NCI-H1694 treated with DMSO at 0.1 percent for 48 hours (cell line): Measurements from ENCODE around the gene REPS1.

Experiments used
- DNase-seq: peaks from one replicate; lab custom pipeline; 2025; lab: John Stamatoyannopoulos, UW

Gene REPS1

DNA sequence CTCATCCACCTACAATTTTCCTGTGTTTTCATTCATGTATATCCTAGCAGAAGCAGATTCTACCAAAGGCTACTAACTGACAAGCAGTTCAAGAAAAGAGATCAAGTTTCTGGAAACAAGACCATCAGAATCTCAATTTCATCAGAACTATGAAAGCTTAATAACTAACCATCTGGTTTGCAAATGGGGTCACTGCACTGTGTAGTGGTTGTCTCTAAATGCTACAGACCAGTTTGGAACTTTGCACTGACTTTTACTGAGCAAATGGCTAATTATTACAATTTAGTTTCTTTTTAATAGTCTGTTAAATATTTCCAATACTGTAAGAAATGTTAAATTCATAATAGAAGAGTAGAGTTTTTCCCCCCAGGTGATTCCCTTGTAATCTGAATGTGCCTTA is 64.5 kb downstream of the REPS1 start:
- no peak for DNase-seq

DNA sequence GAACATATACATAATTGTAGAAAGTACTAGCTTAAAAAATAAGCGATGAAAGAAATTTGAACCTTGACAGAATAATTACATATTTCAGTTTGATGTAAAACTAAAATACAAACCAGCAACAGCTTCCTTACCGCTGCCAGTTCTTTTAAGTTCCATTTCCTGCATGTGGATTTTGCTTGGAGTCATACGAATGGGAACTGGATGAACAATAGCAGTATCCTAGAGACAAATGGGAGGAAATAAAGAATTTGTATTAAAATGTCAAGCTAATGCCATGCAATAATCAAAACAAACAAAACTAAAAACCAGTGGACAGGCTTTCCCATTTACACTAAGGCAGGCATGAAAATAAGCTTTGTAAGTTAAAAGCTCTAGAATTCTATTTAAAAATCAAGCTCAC is 67.1 kb downstream of the REPS1 start:
- no peak for DNase-seq

DNA sequence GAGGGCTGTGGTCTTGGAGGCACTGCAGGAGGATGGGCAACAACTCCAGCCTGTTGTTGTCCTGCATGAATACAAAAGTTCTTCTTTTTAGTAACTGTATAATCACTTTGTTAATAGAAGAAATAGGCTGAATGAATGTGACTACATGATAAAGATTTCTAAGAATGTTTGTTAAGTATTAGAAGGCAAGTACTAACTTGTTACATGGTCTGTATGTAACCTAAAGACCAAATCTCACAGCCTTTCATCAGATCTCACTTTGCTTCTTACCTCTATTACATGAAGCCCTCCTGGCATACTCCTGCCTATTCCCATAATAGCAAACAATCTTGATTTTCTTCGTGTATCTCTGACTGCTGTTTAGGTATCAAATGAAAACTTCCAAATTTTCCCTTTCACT is 73.4 kb downstream of the REPS1 start:
- no peak for DNase-seq

DNA sequence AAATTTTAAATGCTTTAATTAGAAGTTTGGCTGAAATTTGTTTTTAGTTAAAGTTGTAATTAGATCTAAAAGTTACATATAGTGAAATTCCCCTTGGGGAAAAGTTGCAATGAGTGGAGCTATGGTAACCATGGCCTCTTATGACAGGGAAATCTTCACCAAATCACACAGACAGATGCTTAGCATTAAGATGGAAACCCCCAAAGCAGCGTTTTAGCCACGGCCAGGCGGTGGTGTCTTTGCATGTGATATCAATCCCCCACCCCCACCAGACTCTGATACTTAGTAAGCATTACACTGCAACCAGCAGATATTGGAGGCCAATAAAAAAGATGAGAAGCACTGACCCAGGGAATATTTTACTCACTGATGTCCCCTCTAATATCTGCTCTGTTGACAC is 75.7 kb downstream of the REPS1 start:
- no peak for DNase-seq

DNA sequence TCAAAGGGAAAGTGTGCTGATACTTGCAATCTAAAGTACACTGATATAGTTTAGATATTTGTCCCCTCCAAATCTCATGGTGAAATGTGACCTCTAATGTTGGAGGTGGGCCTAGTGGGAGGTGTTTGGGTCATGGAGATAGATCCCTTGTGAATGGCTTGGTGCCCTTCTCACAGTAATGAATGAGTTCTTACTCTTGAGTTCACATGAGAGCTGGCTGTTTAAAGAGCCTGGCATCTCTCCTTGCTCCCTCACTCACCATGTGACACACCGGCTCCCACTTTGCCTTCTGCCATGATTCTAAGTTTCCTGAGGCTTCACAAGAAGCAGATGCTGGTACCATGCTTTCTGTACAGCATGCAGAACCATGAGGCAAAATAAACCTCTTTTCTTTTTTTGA is 78.1 kb downstream of the REPS1 start:
- DNase-seq = no peak

DNA sequence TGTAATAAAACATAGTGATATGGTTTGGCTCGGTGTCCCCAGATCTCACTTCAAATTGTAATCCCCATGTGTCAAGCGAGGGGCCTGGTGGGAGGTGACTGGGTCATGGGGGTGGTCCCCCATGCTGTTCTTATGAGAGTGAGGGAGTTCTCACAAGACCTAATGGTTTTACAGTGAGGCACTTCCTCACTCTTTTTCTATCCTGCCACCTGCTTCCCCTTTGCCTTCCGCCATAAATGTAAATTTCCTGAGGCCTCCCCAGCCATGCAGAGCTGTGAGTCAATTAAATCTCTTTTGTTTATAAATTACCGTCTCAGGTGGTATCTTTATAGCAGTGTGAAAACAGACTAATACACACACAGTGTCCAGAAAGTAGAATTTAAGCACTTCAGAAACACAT is 78.5 kb downstream of the REPS1 start:
- no peak for DNase-seq

DNA sequence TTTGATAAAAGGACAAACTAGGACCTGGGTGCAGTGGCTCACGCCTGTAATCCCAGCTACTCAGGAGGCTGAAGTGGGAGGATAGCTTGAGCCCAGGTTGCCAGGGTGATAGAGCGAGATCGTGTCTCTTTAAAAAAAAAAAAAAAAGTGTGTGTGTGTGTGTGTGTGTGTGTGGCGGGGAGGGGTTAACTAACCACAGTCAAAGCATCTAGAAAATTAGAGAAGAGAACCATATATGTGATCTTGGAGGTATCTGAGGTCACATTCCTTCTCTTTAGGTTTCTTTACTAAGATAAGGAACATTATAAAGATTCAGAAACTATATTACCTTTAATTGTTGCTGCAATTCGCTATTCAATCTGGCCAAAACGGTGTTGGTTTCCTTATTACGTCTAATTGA is 80.9 kb downstream of the REPS1 start:
- DNase-seq = no peak

DNA sequence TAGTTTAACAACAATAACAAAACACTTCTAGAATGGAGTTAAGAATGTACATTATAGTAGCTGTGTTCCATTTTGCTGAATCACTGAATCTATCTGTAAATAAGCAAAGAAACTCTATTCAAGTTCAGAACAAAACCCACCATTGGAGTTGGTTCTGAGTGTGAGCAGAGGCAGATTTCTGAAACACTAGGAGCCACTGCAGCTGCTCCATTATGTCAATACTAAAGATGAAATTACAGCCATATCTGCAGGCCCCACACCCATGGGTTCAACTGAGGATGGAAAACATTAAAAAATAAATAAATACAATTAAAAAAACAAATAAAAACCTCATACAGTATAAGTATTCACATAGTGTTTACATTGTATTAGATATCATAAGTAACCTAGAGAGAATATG is 91.0 kb downstream of the REPS1 start:
- no peak for DNase-seq

DNA sequence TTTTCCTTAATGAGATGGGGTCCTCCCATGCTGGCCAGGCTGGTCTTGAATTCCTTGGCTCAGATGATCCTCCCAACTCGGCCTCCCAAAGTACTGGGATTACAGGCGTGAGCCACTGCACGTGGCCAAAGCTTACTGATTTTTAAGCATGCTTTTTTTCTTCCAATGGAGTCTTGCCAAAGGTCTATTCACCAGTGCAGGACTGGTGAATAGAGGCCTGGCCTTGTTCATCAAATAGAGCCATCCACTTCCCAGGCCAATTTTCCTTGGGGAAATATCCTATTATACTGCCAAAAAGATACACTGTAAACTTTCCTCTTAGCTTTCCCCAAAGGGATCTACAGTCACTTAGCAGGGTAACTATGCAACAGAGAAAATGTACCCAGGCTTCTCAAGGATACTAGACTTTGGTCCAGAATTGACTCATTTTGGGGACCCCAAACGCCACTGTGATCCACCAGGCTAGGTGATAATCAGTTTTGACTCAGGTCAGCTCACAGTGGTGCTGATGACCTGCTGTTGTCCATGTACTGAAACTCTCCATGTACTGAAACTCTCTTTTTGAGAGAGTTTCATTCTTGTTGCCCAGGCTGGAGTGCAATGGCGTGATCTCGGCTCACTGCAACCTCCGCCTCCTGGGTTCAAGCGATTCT is 91.8 kb downstream of the REPS1 start:
- no peak for DNase-seq

DNA sequence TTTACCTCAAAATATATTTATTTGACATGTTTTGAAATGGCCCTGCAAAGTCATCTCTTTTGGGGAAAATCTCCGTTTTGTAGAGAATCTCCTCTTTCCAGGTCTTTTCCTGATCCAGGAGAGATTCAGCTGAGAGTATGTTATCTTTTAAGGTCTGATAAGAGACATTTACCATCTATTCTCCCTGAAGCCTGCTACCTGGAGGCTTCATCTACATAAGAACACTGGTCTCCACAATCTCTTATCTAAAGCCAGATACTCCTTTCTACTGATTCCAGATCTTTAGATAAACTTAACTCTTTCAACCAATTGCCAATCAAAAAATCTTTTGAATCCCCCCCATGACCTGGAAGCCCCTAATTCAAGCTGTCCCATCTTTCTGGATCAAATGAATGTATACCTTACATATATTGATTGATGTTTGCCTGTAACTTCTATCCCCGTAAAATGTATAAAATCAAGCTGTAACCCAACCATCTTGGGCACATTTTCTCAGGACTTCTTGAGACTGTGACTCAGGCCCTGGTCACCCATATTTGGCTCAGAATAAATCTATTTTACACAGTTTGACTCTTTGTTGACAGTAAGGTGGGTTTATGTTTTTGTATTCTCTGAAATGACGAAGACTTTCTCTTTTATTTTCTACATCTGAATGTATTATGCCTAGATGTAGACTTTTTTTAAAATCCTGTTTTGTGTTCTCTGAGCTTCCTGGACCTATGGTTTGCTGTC is 96.6 kb downstream of the REPS1 start:
- DNase-seq = no peak

DNA sequence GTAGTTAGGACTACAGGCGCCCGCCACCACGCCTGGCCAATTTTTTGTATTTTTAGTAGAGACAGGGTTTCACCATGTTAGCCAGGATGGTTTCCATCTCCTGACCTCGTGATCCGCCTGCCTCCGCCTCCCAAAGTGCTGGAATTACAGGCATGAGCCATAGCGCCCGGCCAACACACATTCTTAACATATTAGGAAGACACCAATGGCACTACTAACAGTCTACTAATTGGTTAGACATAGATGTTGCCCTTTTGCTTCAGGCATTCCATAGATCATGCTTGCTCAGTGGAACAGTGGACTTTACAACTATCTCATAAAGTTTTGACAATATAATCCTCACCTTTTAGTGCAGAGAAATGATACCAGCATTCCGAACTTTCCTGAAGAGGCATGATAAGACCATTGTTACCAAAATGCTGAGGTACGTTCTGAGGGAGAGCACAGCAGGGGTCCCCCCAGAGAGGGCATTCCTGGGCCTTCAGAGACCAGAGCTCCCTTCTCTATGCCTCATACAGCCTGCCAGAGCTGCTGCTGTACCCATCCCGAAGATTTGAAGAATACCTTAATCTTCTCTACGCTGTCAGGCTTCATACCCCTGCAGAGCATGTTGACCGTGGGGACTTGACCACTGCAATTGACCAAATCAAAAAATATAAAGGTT is 102.8 kb downstream of the REPS1 start:
- no peak for DNase-seq

DNA sequence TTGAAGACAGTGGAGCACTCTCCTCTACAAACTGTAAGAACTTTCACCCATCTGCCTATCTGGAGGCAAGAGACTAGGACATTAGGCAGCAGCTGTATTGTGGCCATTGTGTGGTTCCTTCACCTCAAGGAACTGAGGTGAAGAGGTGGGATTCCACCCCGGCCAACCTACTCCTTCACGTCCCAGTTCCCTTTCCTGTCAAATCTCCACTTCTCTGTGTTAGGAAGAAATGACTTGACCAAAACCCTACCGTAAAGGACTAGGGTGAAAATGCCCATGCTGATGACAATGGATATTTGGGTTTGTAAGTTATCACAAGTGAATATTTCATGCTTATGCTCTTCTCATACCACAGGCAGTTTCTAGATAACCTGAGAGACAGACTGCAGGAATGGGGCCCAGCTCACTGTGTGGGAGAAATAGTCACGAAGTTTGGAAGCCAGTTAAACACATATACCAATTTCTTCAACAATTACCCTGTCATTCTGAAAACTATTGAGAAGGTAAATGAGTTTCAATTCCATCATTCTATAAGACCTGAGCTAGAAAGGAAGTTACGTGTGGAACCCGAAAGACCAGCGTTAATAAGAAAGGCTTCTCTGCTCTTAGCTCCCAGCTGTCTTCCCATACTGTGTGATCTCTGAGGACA is 105.6 kb downstream of the REPS1 start:
- DNase-seq = no peak

DNA sequence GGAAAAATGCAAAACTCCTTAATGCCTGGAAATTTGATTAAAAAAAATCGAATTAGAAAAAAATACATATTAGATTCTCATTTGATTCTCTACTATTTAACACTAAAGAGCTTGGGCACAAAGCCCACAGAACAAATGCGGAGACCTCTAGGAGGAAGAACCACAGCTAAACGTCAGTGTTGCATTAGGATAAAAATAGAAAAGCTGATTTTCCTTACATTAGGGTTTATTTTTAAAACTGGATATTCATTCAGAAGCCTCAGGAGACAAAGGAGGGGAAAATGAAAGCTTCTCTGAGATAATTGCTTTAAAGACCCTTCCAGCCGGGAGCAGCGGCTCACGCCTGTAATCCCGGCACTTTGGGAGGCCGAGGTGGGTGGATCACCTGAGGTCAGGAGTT is 114.9 kb downstream of the REPS1 start:
- DNase-seq = no peak

DNA sequence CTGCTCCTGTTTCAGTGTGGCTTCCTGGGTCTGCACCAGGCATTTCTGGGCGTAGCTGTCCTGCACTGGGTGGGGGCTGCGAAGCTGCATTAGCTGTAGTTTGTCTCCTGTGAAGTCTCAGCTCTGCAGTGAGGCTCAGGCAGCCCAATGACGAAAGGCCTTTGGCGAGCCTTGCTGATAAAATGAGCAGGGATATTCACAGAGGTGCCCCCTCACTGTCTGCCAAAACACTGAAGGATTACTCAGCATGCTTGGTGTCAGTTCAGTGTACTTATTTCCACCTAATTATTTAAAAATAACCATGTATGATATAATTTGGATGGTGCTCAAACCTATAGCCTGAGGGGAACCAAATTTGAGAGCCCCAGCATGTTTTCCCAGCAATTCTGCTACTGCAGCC is 118.7 kb downstream of the REPS1 start:
- DNase-seq = no peak

DNA sequence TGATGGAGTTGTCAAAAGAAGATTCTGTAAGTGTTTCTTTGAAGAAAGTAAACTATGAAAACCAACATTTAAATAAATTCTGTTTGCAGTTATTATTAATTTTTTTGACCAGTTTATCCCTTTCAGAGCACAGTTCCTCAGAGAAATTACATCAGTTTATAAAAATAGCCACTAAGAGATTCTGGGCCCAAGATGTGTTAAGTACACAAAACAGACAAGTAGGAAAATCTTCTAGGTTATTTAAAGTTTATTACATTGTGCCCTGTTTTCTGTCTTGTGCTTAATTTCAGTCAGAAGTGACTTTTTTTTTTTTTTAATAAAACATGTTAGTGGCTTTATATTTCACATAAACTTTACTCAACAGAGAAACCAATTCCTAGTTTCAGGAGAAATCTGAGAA is 119.9 kb downstream of the REPS1 start:
- no peak for DNase-seq

DNA sequence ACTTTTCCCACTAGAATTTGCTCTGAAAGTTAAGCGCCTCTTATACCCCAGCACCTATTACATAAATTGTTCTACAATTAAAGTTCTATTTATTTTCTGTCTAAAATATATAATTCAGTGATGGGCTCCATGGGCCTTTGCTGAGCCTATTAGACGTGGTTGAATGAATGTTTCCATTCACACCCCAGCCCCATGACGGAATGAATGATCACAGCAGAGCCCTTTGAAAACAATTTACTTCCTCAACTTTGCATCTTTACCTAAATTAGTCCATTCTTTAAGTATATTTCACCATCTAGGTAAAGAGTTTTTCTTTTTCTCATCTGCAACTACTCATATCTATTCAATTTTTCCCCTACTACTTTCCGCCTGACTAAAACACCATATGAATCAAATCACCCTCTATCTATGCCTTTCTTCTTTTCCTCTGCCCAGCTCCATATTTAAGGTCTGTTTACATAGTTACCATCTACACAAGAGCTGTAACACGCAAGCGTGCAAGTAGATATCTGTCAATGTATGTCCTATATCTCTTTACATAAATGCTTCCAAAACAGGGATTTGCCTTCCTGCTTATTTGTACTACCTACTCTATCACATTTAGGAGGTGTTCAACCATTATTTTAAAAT is 122.5 kb downstream of the REPS1 start:
- no peak for DNase-seq

DNA sequence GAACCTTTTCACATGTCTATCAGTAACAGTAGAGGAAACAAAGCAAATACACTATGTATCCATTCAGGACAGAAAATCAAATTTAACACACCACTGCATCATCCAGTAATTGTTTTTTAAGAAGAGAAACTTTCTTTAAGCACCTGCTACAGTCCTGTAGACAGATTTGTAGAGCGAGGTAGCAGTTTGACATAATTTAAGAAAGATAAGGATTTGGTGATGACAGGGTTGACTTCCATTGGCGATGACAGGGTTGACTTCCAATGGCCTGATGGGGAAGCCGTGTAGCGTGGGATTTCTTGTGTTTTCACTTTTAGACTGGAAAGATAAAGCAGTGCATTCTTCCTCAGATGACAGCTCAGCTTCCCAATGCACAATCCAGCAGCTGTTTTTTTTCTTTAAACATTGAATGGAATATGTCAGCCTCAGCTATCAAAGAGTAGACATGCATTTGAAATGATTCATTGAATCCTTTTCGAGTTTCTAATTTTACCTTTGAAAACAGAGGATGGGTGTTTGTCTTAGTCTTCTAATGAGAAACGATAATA is 123.6 kb downstream of the REPS1 start:
- DNase-seq = no peak

DNA sequence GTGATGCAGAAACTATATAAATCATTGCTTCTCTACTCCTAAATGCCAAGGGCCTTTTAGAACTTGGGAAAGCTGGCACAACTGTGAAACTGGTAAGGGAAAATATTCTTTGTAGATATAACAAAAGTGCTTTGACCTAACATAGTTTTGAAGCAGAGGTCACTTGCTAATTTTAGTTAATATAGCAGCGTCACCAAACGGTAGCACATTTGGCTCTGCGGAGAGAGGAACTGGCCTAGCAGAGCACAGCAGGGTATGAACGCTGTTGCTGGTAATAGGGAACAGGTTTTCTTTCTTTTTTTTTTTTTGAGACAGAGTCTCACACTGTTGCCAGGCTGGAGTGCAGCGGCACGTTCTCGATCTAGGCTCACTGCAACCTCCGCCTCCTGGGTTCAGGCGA is 124.7 kb downstream of the REPS1 start:
- DNase-seq = no peak

DNA sequence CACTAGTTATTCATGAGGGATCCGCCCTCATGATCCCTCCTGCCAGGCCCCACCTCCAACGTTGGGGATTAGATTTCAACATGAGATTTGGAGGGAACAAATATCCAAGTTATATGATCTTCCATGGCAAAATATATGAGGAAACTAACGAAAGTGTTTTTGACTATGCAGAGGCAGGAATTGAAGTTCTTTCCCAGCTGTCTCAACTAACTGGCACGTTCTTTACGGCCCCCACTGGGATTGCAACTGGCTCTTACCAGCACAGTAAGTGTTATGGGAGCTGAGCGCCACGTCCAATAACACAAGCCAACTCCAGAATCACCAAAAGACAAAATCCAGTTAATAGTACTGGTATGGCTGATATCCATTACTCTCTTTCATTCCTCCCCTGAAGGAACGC is 125.6 kb downstream of the REPS1 start:
- no peak for DNase-seq

DNA sequence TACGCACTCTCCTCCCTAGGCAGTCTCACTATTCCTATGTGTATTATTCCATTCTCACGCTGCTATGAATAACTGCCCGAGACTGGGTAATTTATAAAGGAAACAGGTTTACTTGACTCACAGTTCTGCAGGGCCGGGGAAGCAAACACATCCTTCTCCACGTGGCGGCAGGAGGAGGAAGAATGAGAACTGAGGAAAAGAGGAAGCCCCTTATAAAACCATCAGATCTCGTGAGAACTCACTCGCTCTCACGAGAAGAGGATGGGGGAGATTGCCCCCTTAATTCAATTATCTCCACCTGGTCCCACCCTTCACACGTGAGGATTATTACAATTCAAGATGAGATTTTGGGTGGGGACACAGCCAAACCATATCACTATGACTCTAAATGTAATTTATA is 130.3 kb downstream of the REPS1 start:
- DNase-seq = no peak

DNA sequence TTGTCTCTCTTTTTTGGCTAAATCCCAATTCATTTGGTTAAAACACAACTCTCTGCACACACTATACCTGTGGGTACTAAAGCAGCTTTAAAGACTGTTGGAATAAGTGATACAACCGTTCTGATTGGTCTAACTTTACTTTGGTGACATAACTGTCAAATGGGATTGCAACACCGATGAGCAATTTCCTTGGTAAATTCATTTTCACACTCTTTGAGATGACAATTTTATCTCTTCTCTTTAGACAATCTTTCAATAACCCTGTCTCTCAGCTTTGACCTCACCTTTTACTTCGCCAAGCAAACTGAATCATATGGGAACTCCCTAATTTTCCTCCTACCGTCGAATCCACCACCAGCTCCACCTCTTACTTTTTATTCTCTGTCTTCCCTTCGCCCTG is 131.4 kb downstream of the REPS1 start:
- no peak for DNase-seq
